Inferior parietal cortex (tissue), 1 donor: ENCODE measurements around the gene SPACDR.
A peak's percentile ranks its signal among the peaks of the same experiment; 100 is the strongest.
"Not testable (repeated sequence)": the region's sequence is repeated elsewhere in the genome, so short reads cannot be mapped to it uniquely, and the experiment has no call there.

Experiments used
- DNase-seq: peaks from one replicate; pipeline ENCODE4 v3.0.0-alpha.2; 2016; ENCODE audit errors: extremely low spot score

The SPACDR gene

GRCh38 chr7:100465702-100466311 lies 1.7 kb upstream of the SPACDR start:
- peak; percentile 83 for DNase-seq

GRCh38 chr7:100465299-100465698 lies 1.2 kb upstream of the SPACDR start:
- no peak for DNase-seq

- no peak for DNase-seq
Measured at GRCh38 chr7:100464791-100465190, 731 bp upstream of the SPACDR start.

GRCh38 chr7:100457033-100457432 lies 7.0 kb downstream of the SPACDR start:
- no peak for DNase-seq

GRCh38 chr7:100456562-100456961 lies 7.5 kb downstream of the SPACDR start:
- no peak for DNase-seq

GRCh38 chr7:100455206-100455605 lies 8.9 kb downstream of the SPACDR start:
- DNase-seq: no peak

- DNase-seq: not testable (repeated sequence)
Measured at GRCh38 chr7:100453854-100454253, 10.2 kb downstream of the SPACDR start.

GRCh38 chr7:100452513-100452912 lies 11.5 kb downstream of the SPACDR start:
- DNase-seq: no peak

GRCh38 chr7:100449190-100449795 lies 14.8 kb downstream of the SPACDR start:
- no peak for DNase-seq

- DNase-seq: not testable (repeated sequence)
Measured at GRCh38 chr7:100447363-100447762, 16.7 kb downstream of the SPACDR start.

GRCh38 chr7:100446040-100446439 lies 18.0 kb downstream of the SPACDR start:
- DNase-seq: no peak

- no peak for DNase-seq
Measured at GRCh38 chr7:100444311-100445278, 19.5 kb downstream of the SPACDR start.

GRCh38 chr7:100443096-100443840 lies 20.8 kb downstream of the SPACDR start:
- DNase-seq: no peak

GRCh38 chr7:100441641-100442535 lies 22.2 kb downstream of the SPACDR start:
- DNase-seq: no peak

- DNase-seq: not testable (repeated sequence)
Measured at GRCh38 chr7:100439244-100439643, 24.8 kb downstream of the SPACDR start.

GRCh38 chr7:100438731-100439130 lies 25.3 kb downstream of the SPACDR start:
- not testable (repeated sequence) for DNase-seq

- DNase-seq: no peak
Measured at GRCh38 chr7:100438172-100438571, 25.9 kb downstream of the SPACDR start.

- DNase-seq: no peak
Measured at GRCh38 chr7:100437150-100438100, 26.6 kb downstream of the SPACDR start.
